Glutamatergic neuron (in vitro differentiated cells): ENCODE measurements around the gene TM2D3. TPM values are rescaled to one million over a fixed set of nuclear protein-coding genes. Genes with fewer than 3 reads are reported as not detected.
"Not testable (repeated sequence)": the region's sequence is repeated elsewhere in the genome, so short reads cannot be mapped to it uniquely, and the experiment has no call there.

ENCODE experiments used
- DNase-seq: peaks from one replicate; pipeline ENCODE4 v3.0.0; 2022
- H3K27ac Mint-ChIP-seq: one replicate; pipeline ENCODE4 v1.8.0; 2020; ENCODE audit warnings: mild to moderate bottlenecking, mixed read lengths, inconsistent platforms; ENCODE audit not compliant: unreplicated experiment
- H3K27me3 Mint-ChIP-seq: one replicate; pipeline ENCODE4 v1.8.0; 2020; ENCODE audit warnings: mild to moderate bottlenecking, moderate library complexity, mixed read lengths, inconsistent platforms; ENCODE audit not compliant: unreplicated experiment
- H3K36me3 Mint-ChIP-seq: one replicate; pipeline ENCODE4 v1.8.0; 2020; ENCODE audit warnings: mild to moderate bottlenecking, mixed read lengths, inconsistent platforms; ENCODE audit not compliant: unreplicated experiment
- H3K4me1 Mint-ChIP-seq: one replicate; pipeline ENCODE4 v1.8.0; 2020; ENCODE audit warnings: mild to moderate bottlenecking, low read depth, mixed read lengths, inconsistent platforms; ENCODE audit not compliant: unreplicated experiment
- H3K4me3 Mint-ChIP-seq: one replicate; pipeline ENCODE4 v1.8.0; 2020; ENCODE audit warnings: mild to moderate bottlenecking, mixed read lengths, inconsistent platforms; ENCODE audit not compliant: unreplicated experiment
- H3K9me3 Mint-ChIP-seq: one replicate; pipeline ENCODE4 v1.8.0; 2020; ENCODE audit warnings: mild to moderate bottlenecking, moderate library complexity, mixed read lengths, inconsistent platforms; ENCODE audit not compliant: unreplicated experiment
- total RNA-seq: library from RNA; stranded (reverse); fragmentation: NEBNext Ultra II Directional; extraction: Animal tissue kit (Norgen Biotek cat#: 25700); gene quantifications from one replicate; pipeline ENCODE4 v1.2.1, GENCODE V29; 2021; ENCODE audit not compliant: unreplicated experiment
- TF ChIP-seq, protein P1 (sequence below): fragments of 200-600 bp; sonication (generic); IDR thresholded peaks from one replicate; pipeline ENCODE4 v1.5.0; 2021; ENCODE audit not compliant: partially characterized antibody, unreplicated experiment

TM2D3 gene
- total RNA-seq, 1 donor from 2014 or later = 58.6 TPM

DNA sequence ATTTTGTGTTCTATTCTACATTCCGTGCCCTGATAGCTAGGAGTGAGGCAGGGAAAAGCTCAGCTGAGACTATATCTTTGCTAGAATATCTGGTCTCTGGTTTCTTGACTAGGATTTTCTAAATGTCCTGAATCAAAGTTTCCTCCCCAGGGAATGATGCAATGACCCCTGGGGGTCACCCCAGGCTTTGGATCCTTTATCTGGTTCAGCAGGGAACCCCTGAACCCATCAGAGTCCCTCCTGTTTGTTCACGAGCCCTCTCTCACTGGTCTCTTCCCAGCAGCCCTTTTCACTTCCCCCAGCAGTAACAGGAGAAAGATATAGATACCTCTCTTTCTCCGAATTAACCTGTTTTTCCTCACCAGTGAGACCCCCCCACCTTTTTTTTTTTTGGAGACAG is 14.3 kb downstream of the TM2D3 start:
- DNase-seq = no peak
- H3K27ac Mint-ChIP-seq = no peak overlapping the region
- no peaks in the 10 kb centered on the region for H3K36me3 Mint-ChIP-seq
- TF ChIP-seq, protein P1, sequence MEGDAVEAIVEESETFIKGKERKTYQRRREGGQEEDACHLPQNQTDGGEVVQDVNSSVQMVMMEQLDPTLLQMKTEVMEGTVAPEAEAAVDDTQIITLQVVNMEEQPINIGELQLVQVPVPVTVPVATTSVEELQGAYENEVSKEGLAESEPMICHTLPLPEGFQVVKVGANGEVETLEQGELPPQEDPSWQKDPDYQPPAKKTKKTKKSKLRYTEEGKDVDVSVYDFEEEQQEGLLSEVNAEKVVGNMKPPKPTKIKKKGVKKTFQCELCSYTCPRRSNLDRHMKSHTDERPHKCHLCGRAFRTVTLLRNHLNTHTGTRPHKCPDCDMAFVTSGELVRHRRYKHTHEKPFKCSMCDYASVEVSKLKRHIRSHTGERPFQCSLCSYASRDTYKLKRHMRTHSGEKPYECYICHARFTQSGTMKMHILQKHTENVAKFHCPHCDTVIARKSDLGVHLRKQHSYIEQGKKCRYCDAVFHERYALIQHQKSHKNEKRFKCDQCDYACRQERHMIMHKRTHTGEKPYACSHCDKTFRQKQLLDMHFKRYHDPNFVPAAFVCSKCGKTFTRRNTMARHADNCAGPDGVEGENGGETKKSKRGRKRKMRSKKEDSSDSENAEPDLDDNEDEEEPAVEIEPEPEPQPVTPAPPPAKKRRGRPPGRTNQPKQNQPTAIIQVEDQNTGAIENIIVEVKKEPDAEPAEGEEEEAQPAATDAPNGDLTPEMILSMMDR = no peak
- peaks cover 14% of the 10 kb centered on the region for H3K4me1 Mint-ChIP-seq
- no peaks in the 10 kb centered on the region for H3K27me3 Mint-ChIP-seq
- H3K4me3 Mint-ChIP-seq = no peak overlapping the region
- H3K9me3 Mint-ChIP-seq = no peaks in the 10 kb centered on the region

DNA sequence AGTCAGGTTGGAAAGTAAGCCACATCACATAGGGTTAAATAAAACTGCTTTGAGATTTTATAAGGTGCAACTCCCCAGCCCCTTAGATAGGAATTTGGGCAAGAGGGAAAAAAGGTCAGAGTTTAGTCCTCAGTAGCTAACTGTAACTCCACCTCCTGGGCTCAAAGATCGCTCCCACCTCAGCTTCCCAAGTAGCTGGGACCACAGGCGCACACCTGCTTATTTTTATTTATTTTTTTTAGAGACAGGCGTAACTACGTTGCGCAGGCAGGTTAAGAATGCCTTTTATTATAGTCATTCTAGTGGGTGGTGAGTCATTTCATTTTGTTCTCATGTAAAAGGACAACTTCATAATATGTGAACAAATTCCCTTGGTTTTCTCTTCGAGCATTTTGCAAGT is 14.7 kb downstream of the TM2D3 start:
- H3K4me3 Mint-ChIP-seq = no peak overlapping the region
- no peaks in the 10 kb centered on the region for H3K27me3 Mint-ChIP-seq
- TF ChIP-seq, protein P1 = no peak
- H3K27ac Mint-ChIP-seq = no peak overlapping the region
- H3K4me1 Mint-ChIP-seq = peaks cover 12% of the 10 kb centered on the region
- no peaks in the 10 kb centered on the region for H3K9me3 Mint-ChIP-seq
- DNase-seq = no peak
- H3K36me3 Mint-ChIP-seq = no peaks in the 10 kb centered on the region

DNA sequence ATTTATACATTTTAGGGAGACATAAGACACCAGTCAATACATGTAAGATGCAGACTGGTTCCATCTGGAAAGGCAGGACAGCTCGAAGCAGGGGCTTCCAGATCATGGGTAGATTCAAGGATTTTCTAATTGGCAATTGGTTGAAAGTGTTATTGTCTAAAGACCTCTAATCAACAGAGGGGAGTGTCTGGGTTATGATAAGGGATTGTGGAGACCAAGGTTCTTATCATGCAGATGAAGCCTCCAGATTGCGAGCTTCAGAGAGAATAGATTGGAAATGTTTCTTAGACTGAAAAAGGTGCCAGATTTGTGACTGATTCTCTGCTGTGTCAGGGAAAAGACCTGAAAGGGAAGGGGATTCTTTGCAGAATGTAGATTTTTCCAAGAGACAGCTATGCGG is 15.1 kb downstream of the TM2D3 start:
- Mint-ChIP-seq H3K27me3 (no peaks in the 10 kb centered on the region), H3K9me3 (no peaks in the 10 kb centered on the region), H3K4me3 (no peak overlapping the region), H3K27ac (no peak overlapping the region), H3K4me1 (peaks cover 7% of the 10 kb centered on the region), H3K36me3 (no peaks in the 10 kb centered on the region)
- TF ChIP-seq, protein P1 = no peak
- DNase-seq = no peak

DNA sequence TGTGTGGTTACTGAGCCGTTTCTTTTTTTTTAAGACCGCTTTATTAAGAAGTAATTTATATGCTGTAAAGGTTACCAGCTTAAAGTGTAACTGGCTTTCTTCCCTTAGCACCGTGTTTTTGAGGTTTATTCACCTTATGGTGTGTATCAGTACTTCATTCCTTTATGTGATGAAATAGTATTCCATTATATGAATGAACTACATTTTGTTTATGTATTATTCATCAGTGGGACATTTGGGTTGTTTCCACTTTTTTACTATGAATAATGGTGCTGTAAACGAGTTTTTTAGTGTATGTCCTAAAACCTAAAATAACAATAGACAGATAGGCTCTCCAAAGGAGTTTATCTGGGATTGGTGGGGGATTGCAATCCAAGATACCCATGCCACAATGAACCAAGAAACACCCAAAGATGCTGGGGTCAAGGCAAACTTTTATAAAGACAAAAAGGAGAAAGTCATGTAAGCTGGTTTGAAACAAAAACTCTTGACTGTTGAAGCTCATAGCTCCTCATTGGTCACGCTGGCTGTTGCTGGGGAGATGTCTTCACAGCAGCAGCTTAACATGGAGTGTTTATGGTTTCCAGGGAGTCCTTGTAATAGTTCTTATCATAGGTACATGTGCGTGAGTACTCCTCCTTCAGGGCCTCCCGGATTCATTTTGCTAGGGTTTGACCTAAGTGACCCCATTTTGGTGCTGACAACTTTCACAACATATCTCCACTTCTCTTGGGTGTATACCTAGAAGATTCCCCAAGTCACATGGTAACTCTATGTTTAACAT is 16.0 kb downstream of the TM2D3 start:
- TF ChIP-seq, protein P1 = no peak
- H3K36me3 Mint-ChIP-seq = no peaks in the 10 kb centered on the region
- no peaks in the 10 kb centered on the region for H3K27me3 Mint-ChIP-seq
- peaks cover 7% of the 10 kb centered on the region for H3K4me1 Mint-ChIP-seq
- no peak for DNase-seq
- H3K27ac Mint-ChIP-seq = no peak overlapping the region
- no peak overlapping the region for H3K4me3 Mint-ChIP-seq
- H3K9me3 Mint-ChIP-seq = peaks cover 2% of the 10 kb centered on the region

DNA sequence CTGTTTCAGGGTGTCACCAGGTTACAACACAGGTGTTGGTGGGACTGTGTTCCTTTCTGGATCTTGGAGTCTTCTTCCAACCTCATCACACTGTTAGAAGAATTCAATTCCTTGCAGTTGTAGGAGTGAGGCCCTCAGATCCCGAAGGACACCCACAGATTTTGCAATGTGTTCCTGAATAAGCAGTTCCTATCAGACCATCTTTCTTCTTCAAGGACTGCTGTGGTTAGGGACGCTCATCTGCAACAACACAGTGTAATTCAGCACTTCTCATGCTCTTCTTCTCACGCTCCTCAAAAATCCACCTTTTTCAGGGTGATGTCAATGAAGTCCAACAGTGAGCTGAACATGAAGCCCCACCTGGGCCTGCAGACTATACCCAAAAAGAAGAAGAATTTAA is 18.8 kb downstream of the TM2D3 start:
- H3K27me3 Mint-ChIP-seq = no peaks in the 10 kb centered on the region
- TF ChIP-seq, protein P1 = no peak
- no peaks in the 10 kb centered on the region for H3K4me1 Mint-ChIP-seq
- no peak overlapping the region for H3K27ac Mint-ChIP-seq
- H3K9me3 Mint-ChIP-seq = peaks cover 3% of the 10 kb centered on the region
- DNase-seq = no peak
- no peak overlapping the region for H3K4me3 Mint-ChIP-seq
- no peaks in the 10 kb centered on the region for H3K36me3 Mint-ChIP-seq

DNA sequence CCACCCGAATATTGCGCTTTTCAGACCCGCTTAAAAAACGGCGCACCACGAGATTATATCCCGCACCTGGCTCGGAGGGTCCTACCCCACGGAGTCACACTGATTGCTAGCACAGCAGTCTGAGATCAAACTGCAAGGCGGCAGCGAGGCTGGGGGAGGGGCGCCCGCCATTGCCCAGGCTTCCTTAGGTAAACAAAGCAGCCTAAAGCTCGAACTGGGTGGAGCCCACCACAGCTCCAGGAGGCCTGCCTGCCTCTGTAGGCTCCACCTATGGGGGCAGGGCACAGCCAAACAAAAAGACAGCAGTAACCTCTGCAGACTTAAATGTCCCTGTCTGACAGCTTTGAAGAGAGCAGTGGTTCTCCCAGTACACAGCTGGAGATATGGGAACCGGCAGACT is 25.5 kb downstream of the TM2D3 start:
- not testable (repeated sequence) for DNase-seq, H3K4me1 Mint-ChIP-seq, H3K4me3 Mint-ChIP-seq

More for the DNA sequence above, 25.5 kb downstream of the TM2D3 start:
- not testable (repeated sequence) for H3K9me3 Mint-ChIP-seq, H3K27me3 Mint-ChIP-seq, H3K27ac Mint-ChIP-seq
- H3K36me3 Mint-ChIP-seq = peaks cover 39% of the 10 kb centered on the region
